ENCODE data around the gene HSPB7.

Gene HSPB7

GRCh38 chr1:16010837-16011236 lies 7.0 kb downstream of the HSPB7 start:
- H3K9me3 ChIP-seq (ENCODE audit: control insufficient read depth, insufficient read depth, low read depth, low read length): no peaks in the 10 kb centered on the region
- H3K4me3 ChIP-seq (ENCODE audit: low read depth, low read length): no peak overlapping the region
- CTCF ChIA-PET: interaction anchor here (0.6 to 4.7 kb wide), 8 partner anchors 8 to 238 kb away, joined by 3 to 47 read pairs (median 3); no protein-coding TSS in a partner anchor
- no peak overlapping the region for H3K27ac ChIP-seq (ENCODE audit: extremely low read depth, low read depth, low read length)
- TF ChIP-seq ZNF626 (tag by site-specific recombination; IDR thresholded peaks at IDR 0.05): no peak
- TF ChIP-seq ZNF510 (tag by site-specific recombination; IDR thresholded peaks at IDR 0.05; ENCODE audit: insufficient replicate concordance): peak; percentile 98
- no peak for TF ChIP-seq INSM2 (tag by site-specific recombination; IDR thresholded peaks at IDR 0.05)
- peak; percentile 49; the same call in 1 of the 2 replicates for TF ChIP-seq ZNF140 (tag by site-specific recombination; IDR thresholded peaks at IDR 0.05)
- no peak for TF ChIP-seq ZNF549 (tag by site-specific recombination; IDR thresholded peaks at IDR 0.05)
- POLR2A ChIA-PET: no interaction called here
- no peaks in the 10 kb centered on the region for H3K36me3 ChIP-seq (ENCODE audit: control insufficient read depth in 2 of 2, insufficient read depth in 1 of 2, low read length in 2 of 2)
- no peaks in the 10 kb centered on the region for H3K4me1 ChIP-seq (ENCODE audit: control insufficient read depth, insufficient read depth, low read length)

- POLR2A ChIA-PET: interaction anchor here (0.5 kb wide), 1 partner anchor 121 kb away, joined by 3 read pairs; no protein-coding TSS in a partner anchor
- no peaks in the 10 kb centered on the region for H3K36me3 ChIP-seq (ENCODE audit: control insufficient read depth in 2 of 2, insufficient read depth in 1 of 2, low read length in 2 of 2)
- no peaks in the 10 kb centered on the region for H3K4me1 ChIP-seq (ENCODE audit: control insufficient read depth, insufficient read depth, low read length)
- CTCF ChIA-PET: interaction anchor here (0.6 to 4.7 kb wide), 23 partner anchors 9 to 972 kb away, joined by 3 to 47 read pairs (median 3); partner anchors contain the start of genes FAM131C and HSPB7
- no peak overlapping the region for H3K27ac ChIP-seq (ENCODE audit: extremely low read depth, low read depth, low read length)
- H3K9me3 ChIP-seq (ENCODE audit: control insufficient read depth, insufficient read depth, low read depth, low read length): no peaks in the 10 kb centered on the region
- TF ChIP-seq SP2 (tag by site-specific recombination; IDR thresholded peaks at IDR 0.05): no peak
- TF ChIP-seq MYNN (tag by site-specific recombination; IDR thresholded peaks at IDR 0.05; ENCODE audit: borderline replicate concordance): no peak
- TF ChIP-seq ZNF837 (tag by site-specific recombination; IDR thresholded peaks at IDR 0.05): no peak
- TF ChIP-seq KLF9 (tag by site-specific recombination; IDR thresholded peaks at IDR 0.05; ENCODE audit: low read depth): no peak
- TF ChIP-seq, protein P1, sequence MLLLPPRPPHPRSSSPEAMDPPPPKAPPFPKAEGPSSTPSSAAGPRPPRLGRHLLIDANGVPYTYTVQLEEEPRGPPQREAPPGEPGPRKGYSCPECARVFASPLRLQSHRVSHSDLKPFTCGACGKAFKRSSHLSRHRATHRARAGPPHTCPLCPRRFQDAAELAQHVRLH (tag by site-specific recombination; IDR thresholded peaks at IDR 0.05): no peak
- no peak for TF ChIP-seq ZNF24 (tag by site-specific recombination; IDR thresholded peaks at IDR 0.05)
- no peak for TF ChIP-seq ZNF140 (tag by site-specific recombination; IDR thresholded peaks at IDR 0.05)
- no peak for TF ChIP-seq ZNF133 (tag by site-specific recombination; IDR thresholded peaks at IDR 0.05)
- no peak overlapping the region for H3K4me3 ChIP-seq (ENCODE audit: low read depth, low read length)
Observed at GRCh38 chr1:16009678-16010077, 8.2 kb downstream of the HSPB7 start.

DNA sequence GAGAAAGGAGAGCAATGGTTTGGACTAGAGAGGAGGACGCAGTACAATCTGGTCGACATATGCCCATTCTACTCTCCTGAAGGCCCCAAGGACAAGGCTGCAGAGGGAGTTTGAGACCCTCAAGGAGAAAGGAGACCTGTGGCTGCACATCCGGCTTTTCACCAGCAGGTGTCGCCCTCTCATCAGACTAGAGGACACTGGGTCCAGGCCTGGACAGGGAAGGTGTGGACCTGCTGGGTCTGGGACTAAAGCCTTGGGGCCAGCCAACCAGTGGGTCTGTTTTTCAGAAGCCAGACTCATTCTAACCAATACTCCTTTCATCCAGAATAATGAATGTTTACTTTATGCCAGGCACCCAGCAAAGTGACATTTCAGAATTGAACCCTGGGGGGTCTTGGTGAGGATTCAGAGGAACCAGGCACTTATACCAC lies 8.8 kb downstream of the HSPB7 start:
- ChIA-PET CTCF (interaction anchor here (0.6 to 4.7 kb wide), 25 partner anchors 8 to 971 kb away, joined by 3 to 47 read pairs (median 4); partner anchors contain the start of genes FAM131C and HSPB7), POLR2A (no interaction called here)
- H3K4me3 ChIP-seq (ENCODE audit: low read depth, low read length): no peak overlapping the region
- no peak overlapping the region for H3K27ac ChIP-seq (ENCODE audit: extremely low read depth, low read depth, low read length)
- H3K9me3 ChIP-seq (ENCODE audit: control insufficient read depth, insufficient read depth, low read depth, low read length): no peaks in the 10 kb centered on the region
- H3K4me1 ChIP-seq (ENCODE audit: control insufficient read depth, insufficient read depth, low read length): no peaks in the 10 kb centered on the region
- TF ChIP-seq ZNF654 (tag by site-specific recombination; IDR thresholded peaks at IDR 0.05; ENCODE audit: low read depth) (peak; percentile 85), SP7 (tag by site-specific recombination; IDR thresholded peaks at IDR 0.05) (0 out of 2 replicates have a peak, but pooled peaks have one; percentile 22), GLIS1 (tag by site-specific recombination; IDR thresholded peaks at IDR 0.05) (peak; percentile 78), ZNF585B (tag by site-specific recombination; IDR thresholded peaks at IDR 0.05) (no peak), ZNF2 (tag by site-specific recombination; IDR thresholded peaks at IDR 0.05) (peak; percentile 42; the same call in 1 of the 2 replicates)
- TF ChIP-seq, protein P2, sequence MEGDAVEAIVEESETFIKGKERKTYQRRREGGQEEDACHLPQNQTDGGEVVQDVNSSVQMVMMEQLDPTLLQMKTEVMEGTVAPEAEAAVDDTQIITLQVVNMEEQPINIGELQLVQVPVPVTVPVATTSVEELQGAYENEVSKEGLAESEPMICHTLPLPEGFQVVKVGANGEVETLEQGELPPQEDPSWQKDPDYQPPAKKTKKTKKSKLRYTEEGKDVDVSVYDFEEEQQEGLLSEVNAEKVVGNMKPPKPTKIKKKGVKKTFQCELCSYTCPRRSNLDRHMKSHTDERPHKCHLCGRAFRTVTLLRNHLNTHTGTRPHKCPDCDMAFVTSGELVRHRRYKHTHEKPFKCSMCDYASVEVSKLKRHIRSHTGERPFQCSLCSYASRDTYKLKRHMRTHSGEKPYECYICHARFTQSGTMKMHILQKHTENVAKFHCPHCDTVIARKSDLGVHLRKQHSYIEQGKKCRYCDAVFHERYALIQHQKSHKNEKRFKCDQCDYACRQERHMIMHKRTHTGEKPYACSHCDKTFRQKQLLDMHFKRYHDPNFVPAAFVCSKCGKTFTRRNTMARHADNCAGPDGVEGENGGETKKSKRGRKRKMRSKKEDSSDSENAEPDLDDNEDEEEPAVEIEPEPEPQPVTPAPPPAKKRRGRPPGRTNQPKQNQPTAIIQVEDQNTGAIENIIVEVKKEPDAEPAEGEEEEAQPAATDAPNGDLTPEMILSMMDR (tag by site-specific recombination; IDR thresholded peaks at IDR 0.05): peak; percentile 84
- no peaks in the 10 kb centered on the region for H3K36me3 ChIP-seq (ENCODE audit: control insufficient read depth in 2 of 2, insufficient read depth in 1 of 2, low read length in 2 of 2)

All from HEK293 (cell line).